HG02981 (cell line): Measurements from ENCODE around the gene RGS16.

Source experiments
- ATAC-seq: cut with Tn5 transposase; IDR thresholded peaks from one replicate; pipeline ENCODE4 v1.9.1; 2021; ENCODE audit warnings: mild to moderate bottlenecking, moderate library complexity; ENCODE audit not compliant: unreplicated experiment

RGS16 gene

GRCh38 chr1:182610606-182611194 is 6.5 kb upstream of the RGS16 start:
- ATAC-seq, result no peak

- no peak for ATAC-seq
These were observed 4.8 kb upstream of the RGS16 start for GRCh38 chr1:182608845-182609610.

GRCh38 chr1:182608236-182608635 is 4.0 kb upstream of the RGS16 start:
- ATAC-seq, result no peak

- ATAC-seq, result no peak
These were observed 3.4 kb upstream of the RGS16 start for GRCh38 chr1:182607566-182607965.

- no peak for ATAC-seq
These were observed 479 bp downstream of the RGS16 start for GRCh38 chr1:182603646-182604174.

- no peak for ATAC-seq
These were observed 1.1 kb downstream of the RGS16 start for GRCh38 chr1:182602935-182603645.

GRCh38 chr1:182601913-182602312 is 2.3 kb downstream of the RGS16 start:
- no peak for ATAC-seq

GRCh38 chr1:182601416-182601786 is 2.8 kb downstream of the RGS16 start:
- peak; percentile 27 for ATAC-seq

GRCh38 chr1:182600745-182601415 is 3.3 kb downstream of the RGS16 start:
- no peak for ATAC-seq

GRCh38 chr1:182600036-182600713 is 4.0 kb downstream of the RGS16 start:
- no peak for ATAC-seq

GRCh38 chr1:182599339-182599738 is 4.8 kb downstream of the RGS16 start:
- no peak for ATAC-seq

GRCh38 chr1:182598296-182598695 is 5.9 kb downstream of the RGS16 start:
- ATAC-seq, result no peak

GRCh38 chr1:182596934-182597333 is 7.3 kb downstream of the RGS16 start:
- no peak for ATAC-seq

GRCh38 chr1:182595641-182596240 is 8.4 kb downstream of the RGS16 start:
- no peak for ATAC-seq

GRCh38 chr1:182589931-182590330 is 14.3 kb downstream of the RGS16 start:
- ATAC-seq, result no peak

GRCh38 chr1:182589520-182589919 is 14.7 kb downstream of the RGS16 start:
- no peak for ATAC-seq

GRCh38 chr1:182588500-182589396 is 15.4 kb downstream of the RGS16 start, which contains the start of gene RNASEL:
RNASEL (minus strand) TSS chr1:182589256; CDS start chr1:182586806, 2,450 bp downstream.
- peak; percentile 87 for ATAC-seq

- no peak for ATAC-seq
These were observed 16.3 kb downstream of the RGS16 start for GRCh38 chr1:182587666-182588499.
